ENCODE results near the gene NEURL3. TPM values are rescaled to one million over a fixed set of nuclear protein-coding genes. Genes with fewer than 3 reads are reported as not detected.

NEURL3 gene
- total and polyA plus RNA-seq, 2 of the 8 experiments (the other 6 are each of a cell fraction or from before 2014, with no cell fraction given), result not detected

GRCh38 chr2:96523659-96524481 is 18.7 kb upstream of the NEURL3 start (continued):
- TF ChIP-seq, protein P1, sequence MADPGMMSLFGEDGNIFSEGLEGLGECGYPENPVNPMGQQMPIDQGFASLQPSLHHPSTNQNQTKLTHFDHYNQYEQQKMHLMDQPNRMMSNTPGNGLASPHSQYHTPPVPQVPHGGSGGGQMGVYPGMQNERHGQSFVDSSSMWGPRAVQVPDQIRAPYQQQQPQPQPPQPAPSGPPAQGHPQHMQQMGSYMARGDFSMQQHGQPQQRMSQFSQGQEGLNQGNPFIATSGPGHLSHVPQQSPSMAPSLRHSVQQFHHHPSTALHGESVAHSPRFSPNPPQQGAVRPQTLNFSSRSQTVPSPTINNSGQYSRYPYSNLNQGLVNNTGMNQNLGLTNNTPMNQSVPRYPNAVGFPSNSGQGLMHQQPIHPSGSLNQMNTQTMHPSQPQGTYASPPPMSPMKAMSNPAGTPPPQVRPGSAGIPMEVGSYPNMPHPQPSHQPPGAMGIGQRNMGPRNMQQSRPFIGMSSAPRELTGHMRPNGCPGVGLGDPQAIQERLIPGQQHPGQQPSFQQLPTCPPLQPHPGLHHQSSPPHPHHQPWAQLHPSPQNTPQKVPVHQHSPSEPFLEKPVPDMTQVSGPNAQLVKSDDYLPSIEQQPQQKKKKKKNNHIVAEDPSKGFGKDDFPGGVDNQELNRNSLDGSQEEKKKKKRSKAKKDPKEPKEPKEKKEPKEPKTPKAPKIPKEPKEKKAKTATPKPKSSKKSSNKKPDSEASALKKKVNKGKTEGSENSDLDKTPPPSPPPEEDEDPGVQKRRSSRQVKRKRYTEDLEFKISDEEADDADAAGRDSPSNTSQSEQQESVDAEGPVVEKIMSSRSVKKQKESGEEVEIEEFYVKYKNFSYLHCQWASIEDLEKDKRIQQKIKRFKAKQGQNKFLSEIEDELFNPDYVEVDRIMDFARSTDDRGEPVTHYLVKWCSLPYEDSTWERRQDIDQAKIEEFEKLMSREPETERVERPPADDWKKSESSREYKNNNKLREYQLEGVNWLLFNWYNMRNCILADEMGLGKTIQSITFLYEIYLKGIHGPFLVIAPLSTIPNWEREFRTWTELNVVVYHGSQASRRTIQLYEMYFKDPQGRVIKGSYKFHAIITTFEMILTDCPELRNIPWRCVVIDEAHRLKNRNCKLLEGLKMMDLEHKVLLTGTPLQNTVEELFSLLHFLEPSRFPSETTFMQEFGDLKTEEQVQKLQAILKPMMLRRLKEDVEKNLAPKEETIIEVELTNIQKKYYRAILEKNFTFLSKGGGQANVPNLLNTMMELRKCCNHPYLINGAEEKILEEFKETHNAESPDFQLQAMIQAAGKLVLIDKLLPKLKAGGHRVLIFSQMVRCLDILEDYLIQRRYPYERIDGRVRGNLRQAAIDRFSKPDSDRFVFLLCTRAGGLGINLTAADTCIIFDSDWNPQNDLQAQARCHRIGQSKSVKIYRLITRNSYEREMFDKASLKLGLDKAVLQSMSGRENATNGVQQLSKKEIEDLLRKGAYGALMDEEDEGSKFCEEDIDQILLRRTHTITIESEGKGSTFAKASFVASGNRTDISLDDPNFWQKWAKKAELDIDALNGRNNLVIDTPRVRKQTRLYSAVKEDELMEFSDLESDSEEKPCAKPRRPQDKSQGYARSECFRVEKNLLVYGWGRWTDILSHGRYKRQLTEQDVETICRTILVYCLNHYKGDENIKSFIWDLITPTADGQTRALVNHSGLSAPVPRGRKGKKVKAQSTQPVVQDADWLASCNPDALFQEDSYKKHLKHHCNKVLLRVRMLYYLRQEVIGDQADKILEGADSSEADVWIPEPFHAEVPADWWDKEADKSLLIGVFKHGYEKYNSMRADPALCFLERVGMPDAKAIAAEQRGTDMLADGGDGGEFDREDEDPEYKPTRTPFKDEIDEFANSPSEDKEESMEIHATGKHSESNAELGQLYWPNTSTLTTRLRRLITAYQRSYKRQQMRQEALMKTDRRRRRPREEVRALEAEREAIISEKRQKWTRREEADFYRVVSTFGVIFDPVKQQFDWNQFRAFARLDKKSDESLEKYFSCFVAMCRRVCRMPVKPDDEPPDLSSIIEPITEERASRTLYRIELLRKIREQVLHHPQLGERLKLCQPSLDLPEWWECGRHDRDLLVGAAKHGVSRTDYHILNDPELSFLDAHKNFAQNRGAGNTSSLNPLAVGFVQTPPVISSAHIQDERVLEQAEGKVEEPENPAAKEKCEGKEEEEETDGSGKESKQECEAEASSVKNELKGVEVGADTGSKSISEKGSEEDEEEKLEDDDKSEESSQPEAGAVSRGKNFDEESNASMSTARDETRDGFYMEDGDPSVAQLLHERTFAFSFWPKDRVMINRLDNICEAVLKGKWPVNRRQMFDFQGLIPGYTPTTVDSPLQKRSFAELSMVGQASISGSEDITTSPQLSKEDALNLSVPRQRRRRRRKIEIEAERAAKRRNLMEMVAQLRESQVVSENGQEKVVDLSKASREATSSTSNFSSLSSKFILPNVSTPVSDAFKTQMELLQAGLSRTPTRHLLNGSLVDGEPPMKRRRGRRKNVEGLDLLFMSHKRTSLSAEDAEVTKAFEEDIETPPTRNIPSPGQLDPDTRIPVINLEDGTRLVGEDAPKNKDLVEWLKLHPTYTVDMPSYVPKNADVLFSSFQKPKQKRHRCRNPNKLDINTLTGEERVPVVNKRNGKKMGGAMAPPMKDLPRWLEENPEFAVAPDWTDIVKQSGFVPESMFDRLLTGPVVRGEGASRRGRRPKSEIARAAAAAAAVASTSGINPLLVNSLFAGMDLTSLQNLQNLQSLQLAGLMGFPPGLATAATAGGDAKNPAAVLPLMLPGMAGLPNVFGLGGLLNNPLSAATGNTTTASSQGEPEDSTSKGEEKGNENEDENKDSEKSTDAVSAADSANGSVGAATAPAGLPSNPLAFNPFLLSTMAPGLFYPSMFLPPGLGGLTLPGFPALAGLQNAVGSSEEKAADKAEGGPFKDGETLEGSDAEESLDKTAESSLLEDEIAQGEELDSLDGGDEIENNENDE (IDR thresholded peaks at IDR 0.05; ENCODE audit: insufficient replicate concordance, low read length), result no peak
- no peak for TF ChIP-seq JUN (IDR thresholded peaks at IDR 0.05; ENCODE audit: low read depth, low read length)
- no peak for TF ChIP-seq NRF1 (IDR thresholded peaks at IDR 0.05; ENCODE audit: low read depth, low read length)
- no peak for TF ChIP-seq SIX5 (IDR thresholded peaks at IDR 0.05; ENCODE audit: low read depth, low read length)
- no peak for TF ChIP-seq POLR2A (IDR thresholded peaks at IDR 0.05; ENCODE audit: control extremely low read depth in 1 of 2, low read depth in 2 of 2, low read length in 2 of 2)
- TF ChIP-seq KDM4A (IDR thresholded peaks at IDR 0.05; ENCODE audit: low read depth, low read length, severe bottlenecking), result no peak
- no peak for TF ChIP-seq CTCF (IDR thresholded peaks at IDR 0.05; ENCODE audit: control extremely low read depth in 1 of 3, insufficient read depth in 1 of 3, low read depth in 1 of 3, low read length in 3 of 3)
- no peak for TF ChIP-seq RBBP5 (IDR thresholded peaks at IDR 0.05; ENCODE audit: borderline replicate concordance, low read depth, low read length)

All from H1 (cell line).